GM12801 (cell line): ENCODE measurements around the gene FGR.

Source experiments
- CTCF ChIP-seq: IDR thresholded peaks from one replicate; pipeline ENCODE4 v1.5.1; 2011; ENCODE audit warnings: control low read depth; ENCODE audit not compliant: insufficient read length; ENCODE audit errors: extremely low read depth

FGR gene

GRCh38 chr1:27634985-27635367 is at the start of gene FGR:
TSS of gene FGR (minus strand) at chr1:27635185. CDS start at chr1:27623916, 11,269 bp downstream.
- no peak for TF ChIP-seq CTCF

- no peak for TF ChIP-seq CTCF
Measured at GRCh38 chr1:27684176-27684575, 49.2 kb upstream of the FGR start.

- no peak for TF ChIP-seq CTCF
Measured at GRCh38 chr1:27682351-27682944, 47.5 kb upstream of the FGR start.

- TF ChIP-seq CTCF, result no peak
Measured at GRCh38 chr1:27678747-27679146, 43.8 kb upstream of the FGR start.

GRCh38 chr1:27676410-27676809 is 41.4 kb upstream of the FGR start:
- TF ChIP-seq CTCF, result no peak

GRCh38 chr1:27672750-27673112 is 37.7 kb upstream of the FGR start:
- no peak for TF ChIP-seq CTCF

GRCh38 chr1:27671964-27672749 is 37.2 kb upstream of the FGR start, which contains the start of gene IFI6:
TSS of gene IFI6 (minus strand) at chr1:27672192. CDS start at chr1:27669314, 2,878 bp downstream.
- no peak for TF ChIP-seq CTCF
